DMS79 treated with DMSO at 0.1 percent for 48 hours (cell line): ENCODE data around the gene KREMEN1.
"Not testable (repeated sequence)": the region's sequence is repeated elsewhere in the genome, so short reads cannot be mapped to it uniquely, and the experiment has no call there.

Source experiments
- DNase-seq: peaks from one replicate; lab custom pipeline; 2025; lab: John Stamatoyannopoulos, UW

KREMEN1 gene

GRCh38 chr22:29103121-29103520 lies 30.3 kb downstream of the KREMEN1 start:
- no peak for DNase-seq

DNA sequence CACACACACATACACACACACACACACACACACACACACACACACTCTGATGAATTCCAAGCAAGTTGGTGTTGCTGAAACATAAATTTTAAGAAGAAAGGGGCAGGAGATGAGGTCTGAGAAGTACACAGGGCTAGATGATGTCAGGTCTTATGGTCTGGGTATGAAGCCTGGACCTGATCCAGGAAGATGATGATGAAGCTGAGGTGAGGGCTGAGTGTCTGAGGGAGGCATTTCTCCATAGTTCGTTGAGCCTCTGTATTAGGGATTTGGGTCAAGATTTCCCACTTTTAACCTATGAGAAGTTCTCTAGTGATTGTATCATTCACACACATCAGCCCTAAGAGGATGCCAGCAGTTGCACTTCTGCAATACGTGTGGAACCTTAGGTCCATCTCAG lies 32.6 kb downstream of the KREMEN1 start:
- DNase-seq, result no peak

DNA sequence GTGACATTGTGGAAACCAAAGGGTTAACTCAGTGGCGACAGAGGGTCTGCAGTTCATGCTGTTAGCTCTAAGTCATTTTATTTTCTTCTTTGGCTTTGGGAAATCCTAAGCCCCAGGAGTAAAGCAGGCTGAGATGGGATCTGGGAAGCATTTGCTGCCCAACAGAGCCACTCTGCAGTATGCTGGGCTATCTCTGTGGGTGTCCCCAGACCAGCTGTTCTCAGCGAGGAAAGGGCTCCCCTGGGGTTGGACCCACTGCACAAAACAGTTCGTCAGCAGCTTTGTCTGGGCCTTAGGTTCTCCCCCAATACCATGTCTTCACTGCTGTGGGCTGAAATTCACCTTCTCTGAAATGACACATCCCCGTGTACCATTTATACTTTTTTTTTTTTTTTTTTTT lies 34.0 kb downstream of the KREMEN1 start:
- no peak for DNase-seq

GRCh38 chr22:29108137-29108536 lies 35.3 kb downstream of the KREMEN1 start:
- DNase-seq, result no peak

GRCh38 chr22:29109822-29110221 lies 37.0 kb downstream of the KREMEN1 start:
- DNase-seq, result no peak

DNA sequence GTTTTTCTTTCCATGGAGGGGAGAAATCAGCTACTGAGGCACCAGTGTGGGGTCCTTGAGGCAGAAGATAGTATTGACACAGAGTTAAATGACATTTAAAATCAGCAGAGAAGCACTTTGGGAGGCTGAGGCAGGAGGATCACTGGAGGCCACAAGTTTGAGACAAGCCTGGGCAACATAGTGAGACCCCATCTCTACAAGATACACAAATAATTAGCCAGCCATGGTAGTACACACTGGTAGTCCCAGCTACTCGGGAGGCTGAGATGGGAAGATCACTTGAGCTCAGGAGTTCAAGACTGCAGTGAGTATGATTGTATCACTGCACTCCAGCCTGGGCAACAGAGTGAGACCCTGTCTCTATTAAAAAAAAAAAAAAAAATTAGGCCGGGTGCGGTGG lies 38.1 kb downstream of the KREMEN1 start:
- DNase-seq, result no peak

DNA sequence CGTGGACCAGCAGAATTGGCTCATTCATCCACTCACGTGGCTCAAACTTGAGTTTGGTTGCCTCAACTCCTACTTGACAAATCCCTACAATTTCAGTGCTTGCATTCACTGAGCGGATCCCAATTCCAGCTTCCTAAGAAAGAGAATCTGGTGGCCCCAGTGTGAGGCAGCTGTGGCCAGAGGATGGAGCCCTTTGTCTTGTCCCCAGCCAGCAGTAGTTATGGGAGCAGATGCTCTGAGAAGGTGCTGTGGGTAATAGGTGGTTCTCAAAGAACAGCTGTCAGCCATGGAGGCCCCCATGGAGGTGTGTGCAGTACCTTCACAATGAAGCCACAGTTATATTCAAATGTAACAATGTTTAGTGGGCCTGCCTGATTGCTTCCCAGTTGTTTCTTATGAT lies 39.3 kb downstream of the KREMEN1 start:
- no peak for DNase-seq

- DNase-seq, result no peak
Observed at GRCh38 chr22:29112681-29113080, 39.8 kb downstream of the KREMEN1 start.

DNA sequence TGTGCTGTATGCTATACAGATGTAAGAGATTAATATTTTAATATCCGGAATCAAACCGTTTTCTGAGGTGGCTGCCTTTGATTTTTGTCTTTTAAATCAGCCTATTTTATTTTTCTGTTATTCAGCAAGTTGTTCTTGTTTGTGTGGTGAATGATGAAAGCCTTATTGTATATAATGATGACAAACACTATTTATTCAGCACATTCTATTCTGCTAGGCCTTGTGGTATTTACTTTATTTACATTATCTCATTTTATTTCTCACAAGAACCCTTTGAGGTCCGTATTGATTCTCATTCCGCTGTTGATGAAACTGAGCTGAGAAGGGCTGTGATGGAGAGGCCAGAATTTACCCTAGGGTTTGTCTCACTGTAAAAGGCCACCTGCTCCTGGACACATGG lies 40.5 kb downstream of the KREMEN1 start:
- DNase-seq, result no peak

- no peak for DNase-seq
Observed at GRCh38 chr22:29114392-29114791, 41.6 kb downstream of the KREMEN1 start.

DNA sequence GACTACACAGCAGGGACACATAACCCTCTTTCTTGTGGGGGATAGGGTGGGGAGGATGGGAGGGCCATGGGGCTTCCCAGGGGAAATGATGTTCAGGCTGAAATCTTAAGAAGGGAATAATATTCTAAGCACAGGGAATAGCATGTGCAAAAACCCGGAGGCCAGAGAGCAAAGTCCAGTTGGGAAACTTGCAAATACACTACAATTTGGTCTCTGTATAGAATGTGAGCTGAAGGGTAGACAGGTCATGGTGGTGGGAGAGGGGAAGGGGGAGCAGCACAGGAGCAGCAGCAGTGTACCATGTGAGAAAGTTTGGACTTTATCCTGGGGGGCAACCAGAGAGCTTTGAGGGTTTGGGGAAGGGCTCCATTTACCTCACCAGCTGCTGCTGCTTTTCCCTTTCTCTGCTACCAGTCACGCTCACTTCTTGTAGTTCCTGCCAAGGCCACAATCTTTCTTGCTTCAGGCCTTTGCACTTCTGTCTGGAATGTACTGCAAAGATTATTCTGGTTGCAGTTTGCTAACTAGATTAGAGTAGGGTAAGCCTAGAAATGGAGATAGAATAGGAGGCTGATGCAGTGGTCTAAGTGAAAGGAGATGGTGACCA lies 43.0 kb downstream of the KREMEN1 start:
- DNase-seq, result no peak

DNA sequence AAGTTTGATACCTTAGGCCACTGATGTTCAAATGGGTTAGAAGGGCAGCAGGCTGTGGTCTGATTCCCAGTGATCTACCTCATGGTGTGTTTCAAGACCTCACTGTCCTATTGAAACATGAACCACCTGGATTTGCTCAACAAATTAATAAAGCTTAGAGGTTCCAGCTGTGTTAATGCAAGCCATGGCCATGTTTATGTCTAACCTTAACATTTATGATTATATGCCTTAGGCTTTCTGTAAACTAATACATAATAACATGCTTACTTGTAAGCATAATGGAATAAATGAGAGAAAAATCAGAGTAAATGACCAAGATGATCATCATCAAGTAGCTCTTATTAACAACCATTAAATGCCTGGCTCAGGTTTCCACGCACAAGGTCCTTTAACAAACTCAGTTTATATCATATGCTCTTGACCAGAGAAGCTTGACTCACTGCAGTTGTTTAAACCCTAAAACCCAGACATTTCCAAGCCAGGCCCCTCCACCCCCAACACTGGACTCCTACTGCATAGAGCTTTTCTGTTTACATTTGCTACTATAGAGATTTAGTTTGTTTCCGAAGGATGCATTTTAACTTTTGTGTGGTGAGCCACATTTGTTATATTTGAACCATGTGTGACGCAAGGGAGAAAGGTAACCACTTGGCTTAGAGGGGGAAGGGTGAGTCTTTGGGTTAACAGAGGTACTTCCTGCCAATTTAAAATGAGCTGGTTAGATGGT lies 43.7 kb downstream of the KREMEN1 start:
- DNase-seq, result no peak

DNA sequence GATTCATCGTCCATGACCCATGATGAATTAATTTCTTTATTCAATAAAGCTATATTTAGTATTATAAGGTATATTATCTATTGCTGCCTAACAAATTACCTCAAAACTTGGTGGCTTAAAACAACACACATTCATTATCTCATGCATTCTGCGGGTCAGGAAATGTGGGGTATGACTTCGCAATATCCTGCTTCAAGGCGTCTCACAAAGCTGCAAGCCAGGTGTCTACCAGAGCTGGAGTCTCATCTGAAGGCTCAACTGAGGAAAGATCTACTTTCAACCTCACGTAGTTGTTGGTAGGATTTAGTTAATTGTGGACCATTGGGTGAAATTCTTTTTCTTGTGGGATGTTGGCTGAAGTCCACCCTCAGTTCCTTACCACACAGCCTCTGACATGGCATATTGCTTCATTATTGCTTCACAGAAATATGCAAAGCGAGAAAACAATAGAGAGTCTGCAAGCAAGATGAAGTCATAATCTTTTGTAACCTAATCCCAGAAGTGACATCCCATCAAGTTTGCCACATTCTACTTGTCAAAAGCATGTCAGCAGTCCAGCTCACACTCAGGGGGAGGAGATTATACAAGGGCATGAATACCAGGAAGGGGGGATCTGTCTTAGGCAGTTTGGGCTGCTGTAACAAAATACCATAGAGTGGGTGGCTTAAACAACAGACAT lies 45.1 kb downstream of the KREMEN1 start:
- DNase-seq, result no peak

DNA sequence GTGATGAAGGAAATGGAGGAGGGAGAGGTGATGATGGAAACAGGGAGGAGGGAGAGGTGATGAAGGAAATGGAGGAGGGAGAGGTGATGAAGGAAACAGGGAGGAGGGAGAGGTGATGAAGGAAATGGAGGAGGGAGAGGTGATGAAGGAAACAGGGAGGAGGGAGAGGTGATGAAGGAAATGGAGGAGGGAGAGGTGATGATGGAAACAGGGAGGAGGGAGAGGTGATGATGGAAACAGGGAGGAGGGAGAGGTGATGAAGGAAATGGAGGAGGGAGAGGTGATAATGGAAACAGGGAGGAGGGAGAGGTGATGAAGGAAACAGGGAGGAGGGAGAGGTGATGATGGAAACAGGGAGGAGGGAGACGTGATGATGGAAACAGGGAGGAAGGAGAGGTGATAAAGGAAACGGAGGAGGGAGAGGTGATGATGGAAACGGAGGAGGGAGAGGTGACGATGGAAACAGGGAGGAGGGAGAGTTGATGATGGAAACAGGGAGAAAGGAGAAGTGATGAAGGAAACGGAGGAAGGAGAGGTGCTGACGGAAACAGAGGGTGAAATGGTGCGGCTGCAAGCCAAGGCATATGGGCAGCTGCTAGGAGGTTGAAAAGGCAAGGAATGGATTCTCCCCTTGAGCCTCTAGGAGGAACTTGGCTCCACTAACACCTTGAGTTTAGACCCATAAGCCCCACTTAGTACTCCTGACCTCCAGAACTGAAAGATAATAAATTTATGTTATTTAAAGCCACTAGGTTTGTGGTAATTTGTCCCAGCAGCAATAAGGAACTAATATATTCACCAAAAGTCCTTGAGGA lies 47.5 kb downstream of the KREMEN1 start:
- DNase-seq, result not testable (repeated sequence)

- DNase-seq, result no peak
Observed at GRCh38 chr22:29121124-29121523, 48.3 kb downstream of the KREMEN1 start.

GRCh38 chr22:29122041-29122440 lies 49.2 kb downstream of the KREMEN1 start:
- DNase-seq, result no peak

DNA sequence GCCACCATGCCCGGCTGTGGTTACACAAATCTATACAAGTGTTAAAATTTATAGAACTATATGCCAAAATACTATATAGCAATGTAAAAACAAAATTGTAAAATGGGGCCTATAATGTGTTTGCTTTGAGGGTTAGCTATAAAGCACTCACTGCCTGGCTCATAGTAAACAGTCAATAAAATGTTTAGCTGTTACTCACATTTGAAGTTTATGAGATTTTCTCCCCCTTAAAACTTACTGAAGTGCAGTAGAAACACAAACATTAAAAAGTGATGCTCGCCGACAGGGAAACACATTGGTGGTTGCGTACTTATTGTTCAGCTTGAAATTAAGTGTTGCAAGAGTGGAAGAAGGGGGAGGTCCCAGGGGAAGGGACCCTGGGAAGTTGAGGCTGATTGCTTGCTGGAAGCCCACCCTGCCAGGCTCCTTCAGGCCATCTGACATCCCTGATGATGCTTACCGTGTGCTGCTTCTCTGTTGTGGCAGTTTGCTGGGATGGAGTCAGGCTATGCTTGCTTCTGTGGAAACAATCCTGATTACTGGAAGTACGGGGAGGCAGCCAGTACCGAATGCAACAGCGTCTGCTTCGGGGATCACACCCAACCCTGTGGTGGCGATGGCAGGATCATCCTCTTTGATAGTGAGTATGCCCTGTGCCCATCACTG lies 52.1 kb downstream of the KREMEN1 start:
- no peak for DNase-seq

GRCh38 chr22:29125443-29125778 lies 52.6 kb downstream of the KREMEN1 start:
- DNase-seq, result no peak

- no peak for DNase-seq
Observed at GRCh38 chr22:29125844-29126243, 53.0 kb downstream of the KREMEN1 start.

GRCh38 chr22:29126670-29127395 lies 54.0 kb downstream of the KREMEN1 start:
- DNase-seq, result no peak
